Measurements from ENCODE around the gene KNSTRN. TPM values are rescaled to one million over a fixed set of nuclear protein-coding genes. Genes with fewer than 3 reads are reported as not detected.

Gene KNSTRN, protein sequence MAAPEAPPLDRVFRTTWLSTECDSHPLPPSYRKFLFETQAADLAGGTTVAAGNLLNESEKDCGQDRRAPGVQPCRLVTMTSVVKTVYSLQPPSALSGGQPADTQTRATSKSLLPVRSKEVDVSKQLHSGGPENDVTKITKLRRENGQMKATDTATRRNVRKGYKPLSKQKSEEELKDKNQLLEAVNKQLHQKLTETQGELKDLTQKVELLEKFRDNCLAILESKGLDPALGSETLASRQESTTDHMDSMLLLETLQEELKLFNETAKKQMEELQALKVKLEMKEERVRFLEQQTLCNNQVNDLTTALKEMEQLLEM
- total RNA-seq: 10 to 100 TPM in 2 of 4 donors, 1 to 10 TPM in 2; 7.2 to 16.2 (median 9.9) TPM

DNA sequence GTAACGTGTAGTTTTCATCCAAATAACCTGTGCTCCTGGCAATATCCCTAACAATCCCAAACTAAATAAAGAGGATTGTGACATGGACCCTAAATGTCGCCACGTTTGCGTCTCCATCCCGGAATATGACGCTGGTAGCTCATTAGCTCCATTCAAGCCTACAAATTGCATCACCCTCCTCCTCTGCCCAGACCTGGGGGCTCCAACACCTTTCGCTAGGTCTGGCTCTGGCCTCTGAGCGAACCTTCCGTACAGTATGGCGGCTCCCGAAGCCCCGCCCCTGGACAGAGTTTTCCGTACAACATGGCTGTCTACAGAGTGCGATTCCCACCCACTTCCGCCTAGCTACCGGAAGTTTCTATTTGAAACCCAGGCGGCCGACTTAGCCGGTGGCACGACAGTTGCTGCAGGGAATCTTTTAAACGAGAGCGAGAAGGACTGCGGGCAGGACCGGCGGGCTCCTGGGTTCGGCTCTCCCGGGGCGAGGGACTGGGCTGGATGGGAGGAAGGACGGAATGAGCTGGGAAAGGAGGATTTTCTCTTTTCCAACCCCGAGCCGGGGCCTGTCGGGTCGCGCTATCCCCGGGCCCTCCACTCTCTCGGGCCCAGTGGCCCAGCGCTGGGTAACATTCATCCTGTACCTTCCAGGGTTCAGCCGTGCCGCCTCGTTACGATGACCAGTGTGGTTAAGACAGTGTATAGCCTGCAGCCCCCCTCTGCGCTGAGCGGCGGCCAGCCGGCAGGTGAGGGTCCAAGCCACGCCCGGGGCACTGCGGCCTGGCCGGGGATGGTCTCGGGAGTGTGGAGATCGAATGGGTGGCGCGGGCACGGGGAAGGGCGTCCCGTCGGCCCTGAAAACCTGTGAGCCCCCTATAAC lies at the start of gene KNSTRN:
TSS of gene KNSTRN (plus strand) at position 142 of the 877 bp plus-strand sequence. CDS start at position 257, 115 bp downstream.
- ATAC-seq: peak; percentile 97
- Histone ChIP-seq H3K27ac (peak within 1 kb of the TSS in 2 of 4 donors; percentile 29 to 64), H3K27me3 (no peaks in the 10 kb centered on the region), H3K4me3 (peak within 1 kb of the TSS; percentile 72 to 87), H3K4me1 (peaks cover 0 to 15% (median 5%) of the 10 kb centered on the region in 3 donors), H3K36me3 (peaks cover 0 to 17% of the 10 kb centered on the region in 2 donors), H3K9me3 (no peaks in the 10 kb centered on the region)
- 8 to 9% methylated on average over 10 to 17 of the region's 57 CpGs for WGBS, 2 donors (ENCODE audit: low coverage in 1 of 2)
- TF ChIP-seq POLR2A (IDR thresholded peaks at IDR 0.05) (peak in 1 of 2 donors; percentile 13), POLR2AphosphoS5 (IDR thresholded peaks at IDR 0.05) (no peak)

DNA sequence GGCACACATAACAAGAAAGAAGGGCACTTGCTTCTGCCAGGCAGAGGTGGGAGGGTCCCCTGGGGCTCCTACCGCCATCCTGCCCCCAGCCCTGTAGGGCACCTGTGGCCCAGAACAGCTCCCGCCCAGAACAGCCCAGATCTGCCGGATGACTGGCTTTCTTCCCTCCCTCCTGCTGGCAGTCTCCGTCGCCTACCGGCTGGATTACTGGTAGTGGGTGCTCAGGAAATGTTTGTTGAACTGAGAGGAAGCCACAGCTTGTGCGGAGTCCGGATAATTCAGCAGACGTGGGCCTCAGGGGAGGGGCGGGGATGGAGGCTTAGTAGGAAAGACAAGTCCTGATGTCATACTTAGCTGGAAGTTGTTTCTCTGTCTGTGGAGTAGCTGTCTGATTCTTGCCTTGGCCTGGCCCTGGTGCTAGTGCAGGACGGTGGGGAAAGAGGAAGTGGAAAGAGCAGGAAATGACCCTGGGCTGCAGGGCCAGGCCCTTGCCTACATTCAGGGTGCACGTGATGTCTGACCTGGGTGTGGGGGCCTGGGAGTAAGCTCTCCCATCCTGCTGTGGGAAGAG lies 48.5 kb upstream of the KNSTRN start:
- peaks cover 0 to 31% of the 10 kb centered on the region in 2 donors for H3K36me3 ChIP-seq
- WGBS, 2 donors (ENCODE audit: low coverage in 1 of 2): 3 to 17% methylated on average over 1 to 6 of the region's 12 CpGs
- H3K27ac ChIP-seq: peak overlapping the region; percentile 73 to 98 (median 98)
- peak; percentile 46 for ATAC-seq
- H3K27me3 ChIP-seq: no peaks in the 10 kb centered on the region
- H3K4me1 ChIP-seq: peaks cover 9 to 100% (median 60%) of the 10 kb centered on the region in 3 donors
- TF ChIP-seq, protein P1, sequence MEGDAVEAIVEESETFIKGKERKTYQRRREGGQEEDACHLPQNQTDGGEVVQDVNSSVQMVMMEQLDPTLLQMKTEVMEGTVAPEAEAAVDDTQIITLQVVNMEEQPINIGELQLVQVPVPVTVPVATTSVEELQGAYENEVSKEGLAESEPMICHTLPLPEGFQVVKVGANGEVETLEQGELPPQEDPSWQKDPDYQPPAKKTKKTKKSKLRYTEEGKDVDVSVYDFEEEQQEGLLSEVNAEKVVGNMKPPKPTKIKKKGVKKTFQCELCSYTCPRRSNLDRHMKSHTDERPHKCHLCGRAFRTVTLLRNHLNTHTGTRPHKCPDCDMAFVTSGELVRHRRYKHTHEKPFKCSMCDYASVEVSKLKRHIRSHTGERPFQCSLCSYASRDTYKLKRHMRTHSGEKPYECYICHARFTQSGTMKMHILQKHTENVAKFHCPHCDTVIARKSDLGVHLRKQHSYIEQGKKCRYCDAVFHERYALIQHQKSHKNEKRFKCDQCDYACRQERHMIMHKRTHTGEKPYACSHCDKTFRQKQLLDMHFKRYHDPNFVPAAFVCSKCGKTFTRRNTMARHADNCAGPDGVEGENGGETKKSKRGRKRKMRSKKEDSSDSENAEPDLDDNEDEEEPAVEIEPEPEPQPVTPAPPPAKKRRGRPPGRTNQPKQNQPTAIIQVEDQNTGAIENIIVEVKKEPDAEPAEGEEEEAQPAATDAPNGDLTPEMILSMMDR (IDR thresholded peaks at IDR 0.05): peak in 1 of 4 experiments; percentile 10
- TF ChIP-seq EP300 (IDR thresholded peaks at IDR 0.05) (no peak), POLR2AphosphoS5 (IDR thresholded peaks at IDR 0.05) (peak; percentile 85), POLR2A (IDR thresholded peaks at IDR 0.05) (peak in 1 of 2 donors; percentile 21)
- H3K4me3 ChIP-seq: no peak overlapping the region
- H3K9me3 ChIP-seq: no peaks in the 10 kb centered on the region

DNA sequence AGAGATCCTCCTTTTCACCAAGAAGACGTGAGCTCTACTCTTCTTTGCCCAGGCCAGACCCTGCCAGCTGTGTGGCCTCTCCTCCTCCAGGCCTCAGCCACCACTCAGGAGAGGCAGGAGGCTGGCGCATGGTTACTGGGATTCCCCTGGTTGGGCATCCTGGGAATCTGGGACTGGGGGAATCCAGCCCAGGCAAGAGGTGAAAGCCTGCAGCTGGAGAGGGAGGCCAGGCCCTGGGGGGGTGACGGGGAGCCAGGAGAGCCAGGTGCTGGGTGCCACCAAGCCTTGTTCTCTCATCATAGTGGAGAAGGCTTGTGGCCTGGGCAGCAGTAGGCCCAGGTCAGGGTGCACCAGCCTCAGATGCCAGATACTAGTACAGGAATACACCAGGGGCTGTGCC lies 48.0 kb upstream of the KNSTRN start:
- ATAC-seq: no peak
- TF ChIP-seq POLR2A (IDR thresholded peaks at IDR 0.05) (no peak), EP300 (IDR thresholded peaks at IDR 0.05) (no peak), POLR2AphosphoS5 (IDR thresholded peaks at IDR 0.05) (no peak)
- TF ChIP-seq, protein P1 (IDR thresholded peaks at IDR 0.05): no peak
- H3K27ac ChIP-seq: peak overlapping the region; percentile 73 to 98 (median 98)
- no peak overlapping the region for H3K4me3 ChIP-seq
- no CpG with 5 or more reads among the region's 3 CpGs for WGBS, 2 donors (ENCODE audit: low coverage in 1 of 2)
- peaks cover 0 to 31% of the 10 kb centered on the region in 2 donors for H3K36me3 ChIP-seq
- H3K4me1 ChIP-seq: peaks cover 6 to 100% (median 62%) of the 10 kb centered on the region in 3 donors
- no peaks in the 10 kb centered on the region for H3K9me3 ChIP-seq
- no peaks in the 10 kb centered on the region for H3K27me3 ChIP-seq

DNA sequence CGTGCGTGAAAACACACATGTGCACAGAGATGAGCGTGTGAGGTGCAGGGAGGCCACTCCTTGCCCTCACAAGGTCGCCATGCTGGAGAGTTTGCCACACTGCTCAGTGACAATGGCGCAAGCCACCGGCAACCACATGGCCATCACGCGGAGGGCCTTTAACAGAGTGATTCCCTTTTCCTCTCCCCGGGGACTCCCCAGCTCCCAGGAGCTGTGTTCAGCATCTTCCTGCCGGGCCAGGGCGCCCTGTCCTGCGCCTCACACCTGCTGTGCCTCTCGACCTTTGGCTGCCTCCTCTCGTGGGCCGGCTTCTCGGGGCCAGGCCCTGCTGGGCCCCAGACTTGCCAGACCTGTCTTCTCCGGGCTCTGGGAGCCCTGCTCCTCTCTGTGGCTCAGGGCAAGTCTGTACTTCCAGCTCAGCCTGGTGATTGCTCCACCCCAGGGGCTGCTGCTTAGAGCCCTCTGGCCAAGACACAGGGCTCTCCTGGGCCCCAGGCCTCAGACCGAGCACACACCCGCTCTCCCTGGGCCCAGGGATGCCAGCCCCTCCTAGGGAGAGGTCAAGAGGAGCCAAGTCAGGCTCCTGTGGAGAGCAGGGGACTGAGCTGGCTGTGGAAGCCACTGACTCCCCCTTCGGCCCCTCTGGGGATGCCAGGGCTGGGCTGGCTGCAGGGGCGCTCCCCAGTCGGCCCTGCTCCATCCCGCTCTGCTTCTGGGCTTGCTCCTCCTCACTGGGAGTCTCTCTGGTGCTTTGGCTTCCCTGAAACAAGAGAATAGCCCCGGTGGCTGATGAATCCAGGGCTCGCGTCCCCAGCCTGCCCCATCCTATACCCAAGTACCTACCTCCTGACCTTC lies 47.4 kb upstream of the KNSTRN start:
- no peak overlapping the region for H3K4me3 ChIP-seq
- H3K36me3 ChIP-seq: peaks cover 0 to 31% of the 10 kb centered on the region in 2 donors
- TF ChIP-seq POLR2AphosphoS5 (IDR thresholded peaks at IDR 0.05) (no peak), EP300 (IDR thresholded peaks at IDR 0.05) (no peak), POLR2A (IDR thresholded peaks at IDR 0.05) (no peak)
- TF ChIP-seq, protein P1 (IDR thresholded peaks at IDR 0.05): no peak
- WGBS, 2 donors (ENCODE audit: low coverage in 1 of 2): 87 to 89% methylated on average over 6 of the region's 26 CpGs
- H3K4me1 ChIP-seq: peaks cover 3 to 100% (median 62%) of the 10 kb centered on the region in 3 donors
- no peaks in the 10 kb centered on the region for H3K9me3 ChIP-seq
- no peaks in the 10 kb centered on the region for H3K27me3 ChIP-seq
- peak overlapping the region; percentile 9 to 98 (median 98) for H3K27ac ChIP-seq
- ATAC-seq: no peak
